ENCODE results near the gene CALD1. TPM values are rescaled to one million over a fixed set of nuclear protein-coding genes. Genes with fewer than 3 reads are reported as not detected.

CALD1 gene
- total RNA-seq, 1 experiment from 2014 or later, result 1.0 TPM

DNA sequence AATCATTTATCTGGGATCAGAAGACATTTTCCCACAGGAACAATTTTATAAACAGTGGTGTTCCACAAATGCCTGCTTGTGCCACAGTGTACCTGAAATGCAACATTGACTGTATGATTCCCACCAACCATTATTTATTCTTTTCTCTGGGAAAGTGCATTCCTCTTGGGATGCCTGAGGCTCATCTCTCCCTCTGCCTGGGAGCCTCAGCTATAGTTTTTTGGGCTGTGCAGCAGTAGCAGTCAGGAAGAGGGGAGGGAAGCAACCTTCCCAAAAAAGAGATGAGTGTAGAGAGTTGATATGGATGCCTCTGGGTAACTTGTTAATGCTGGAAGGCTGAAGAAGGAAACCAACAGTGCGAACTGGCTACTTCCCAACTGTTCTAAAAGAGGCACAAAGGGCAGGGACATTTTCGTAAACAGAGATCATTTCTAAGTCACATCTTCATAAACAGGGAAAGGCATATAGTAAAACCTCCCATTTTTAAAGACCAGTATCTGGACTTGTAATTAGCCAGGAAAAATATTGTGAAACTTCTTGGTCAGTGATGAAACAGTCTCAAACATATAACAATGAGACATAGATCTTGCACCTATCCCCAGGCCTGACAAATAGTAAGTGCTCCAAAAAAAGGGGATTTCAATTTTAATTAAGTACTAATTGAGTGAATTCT, 1.4 kb upstream of the CALD1 start:
- Histone ChIP-seq H3K27ac (ENCODE audit: low read length) (no peak overlapping the region), H3K79me2 (ENCODE audit: low read length) (no peaks in the 10 kb centered on the region), H3K36me3 (ENCODE audit: insufficient read depth, low read length) (no peaks in the 10 kb centered on the region), H3K4me3 (ENCODE audit: low read length) (no peak overlapping the region), H2AFZ (ENCODE audit: low read length) (no peak overlapping the region), H3K4me1 (ENCODE audit: low read length) (no peaks in the 10 kb centered on the region), H3K4me2 (ENCODE audit: low read depth, low read length, poor library complexity, severe bottlenecking) (no peak overlapping the region), H3K9ac (ENCODE audit: low read length) (no peak overlapping the region), H3K9me2 (replicated peaks; ENCODE audit: insufficient read depth, low read length) (no peaks in the 10 kb centered on the region), H3K27me3 (ENCODE audit: low read length) (no peaks in the 10 kb centered on the region), H3K9me3 (ENCODE audit: low read length) (no peaks in the 10 kb centered on the region), H4K20me1 (ENCODE audit: insufficient read depth, low read depth, low read length) (no peaks in the 10 kb centered on the region)
- DNase-seq, result no peak

DNA sequence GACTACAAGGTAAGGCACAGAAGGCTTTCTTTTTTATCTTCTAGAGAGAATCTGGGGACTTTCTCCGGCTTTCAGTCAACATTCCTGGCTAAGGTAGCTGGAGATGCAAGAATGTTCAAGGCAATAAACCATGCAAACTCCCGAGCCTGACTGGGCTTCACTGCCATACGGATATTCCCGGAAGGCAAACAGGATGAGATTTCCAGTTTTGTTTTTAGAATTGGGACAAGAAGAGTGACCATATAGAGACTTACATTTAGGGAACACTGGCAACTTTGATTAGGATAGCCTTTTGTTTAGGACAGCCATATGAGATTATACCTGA, 269 bp downstream of the CALD1 start:
- Histone ChIP-seq H2AFZ (ENCODE audit: low read length) (no peak overlapping the region), H3K36me3 (ENCODE audit: insufficient read depth, low read length) (no peaks in the 10 kb centered on the region), H4K20me1 (ENCODE audit: insufficient read depth, low read depth, low read length) (no peaks in the 10 kb centered on the region), H3K27me3 (ENCODE audit: low read length) (no peaks in the 10 kb centered on the region), H3K9me3 (ENCODE audit: low read length) (no peaks in the 10 kb centered on the region), H3K4me3 (ENCODE audit: low read length) (no peak overlapping the region), H3K79me2 (ENCODE audit: low read length) (no peaks in the 10 kb centered on the region), H3K4me1 (ENCODE audit: low read length) (no peaks in the 10 kb centered on the region), H3K4me2 (ENCODE audit: low read depth, low read length, poor library complexity, severe bottlenecking) (no peak overlapping the region), H3K9me2 (replicated peaks; ENCODE audit: insufficient read depth, low read length) (no peaks in the 10 kb centered on the region), H3K9ac (ENCODE audit: low read length) (no peak overlapping the region), H3K27ac (ENCODE audit: low read length) (no peak overlapping the region)
- no peak for DNase-seq

DNA sequence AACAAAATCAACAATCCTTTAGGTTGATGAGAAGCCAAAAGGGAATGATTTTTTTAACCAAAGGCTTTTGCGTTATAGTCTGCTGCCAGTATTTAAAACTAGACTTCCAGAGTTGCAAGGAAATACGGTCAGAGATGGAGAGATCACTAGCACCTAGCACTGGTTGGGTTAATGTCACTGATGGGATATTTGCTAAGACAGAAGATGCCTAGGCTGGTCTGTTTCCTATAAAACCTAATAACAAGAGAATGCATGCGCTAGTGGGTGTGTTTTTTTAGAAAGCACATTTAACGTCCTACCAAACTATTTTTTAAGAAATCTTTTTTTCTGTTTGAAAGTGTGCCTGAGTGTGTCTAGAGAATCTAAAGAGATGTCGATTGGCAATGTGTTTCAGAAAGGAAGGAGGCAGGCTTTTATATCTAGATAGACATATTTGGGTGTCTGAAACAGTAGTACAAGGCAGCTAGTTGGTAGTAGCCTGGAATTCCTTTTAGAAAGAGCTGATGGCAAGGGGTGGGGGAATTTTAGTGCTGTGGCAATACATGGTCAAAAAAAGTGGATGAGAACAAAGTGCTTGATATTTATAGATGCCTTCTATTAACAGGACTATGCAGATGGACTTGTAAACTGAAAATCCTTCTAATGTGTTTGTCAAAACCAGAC, 863 bp downstream of the CALD1 start:
- no peak overlapping the region for H3K9ac ChIP-seq (ENCODE audit: low read length)
- no peak overlapping the region for H2AFZ ChIP-seq (ENCODE audit: low read length)
- no peaks in the 10 kb centered on the region for H3K9me3 ChIP-seq (ENCODE audit: low read length)
- H3K27me3 ChIP-seq (ENCODE audit: low read length), result no peaks in the 10 kb centered on the region
- no peaks in the 10 kb centered on the region for H4K20me1 ChIP-seq (ENCODE audit: insufficient read depth, low read depth, low read length)
- H3K79me2 ChIP-seq (ENCODE audit: low read length), result no peaks in the 10 kb centered on the region
- no peaks in the 10 kb centered on the region for H3K9me2 ChIP-seq (replicated peaks; ENCODE audit: insufficient read depth, low read length)
- DNase-seq, result no peak
- no peaks in the 10 kb centered on the region for H3K36me3 ChIP-seq (ENCODE audit: insufficient read depth, low read length)
- H3K27ac ChIP-seq (ENCODE audit: low read length), result no peak overlapping the region
- no peak overlapping the region for H3K4me3 ChIP-seq (ENCODE audit: low read length)
- no peaks in the 10 kb centered on the region for H3K4me1 ChIP-seq (ENCODE audit: low read length)
- H3K4me2 ChIP-seq (ENCODE audit: low read depth, low read length, poor library complexity, severe bottlenecking), result no peak overlapping the region

DNA sequence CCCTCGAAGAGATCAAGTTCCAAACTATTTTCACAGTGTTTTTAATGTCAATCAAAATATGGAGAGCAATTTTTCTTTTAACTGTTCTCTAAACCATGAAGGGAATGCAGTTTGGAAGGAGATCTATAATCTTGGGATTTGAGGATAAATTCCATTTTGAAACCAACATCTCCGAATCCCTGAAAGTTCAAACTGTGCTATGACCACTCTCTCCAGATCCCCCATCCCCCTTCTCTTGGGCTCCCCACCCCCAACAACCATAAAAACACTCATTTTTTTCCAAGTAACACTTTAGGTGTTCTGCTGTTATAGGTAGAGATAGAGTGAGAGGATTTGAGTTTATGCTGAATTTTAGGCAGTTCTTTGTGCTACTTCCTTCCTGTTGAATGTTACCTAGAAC, 1.7 kb downstream of the CALD1 start:
- H3K4me3 ChIP-seq (ENCODE audit: low read length), result no peak overlapping the region
- no peaks in the 10 kb centered on the region for H3K27me3 ChIP-seq (ENCODE audit: low read length)
- no peak overlapping the region for H3K27ac ChIP-seq (ENCODE audit: low read length)
- H3K9me3 ChIP-seq (ENCODE audit: low read length), result no peaks in the 10 kb centered on the region
- H4K20me1 ChIP-seq (ENCODE audit: insufficient read depth, low read depth, low read length), result no peaks in the 10 kb centered on the region
- DNase-seq, result no peak
- H2AFZ ChIP-seq (ENCODE audit: low read length), result no peak overlapping the region
- no peaks in the 10 kb centered on the region for H3K4me1 ChIP-seq (ENCODE audit: low read length)
- H3K79me2 ChIP-seq (ENCODE audit: low read length), result no peaks in the 10 kb centered on the region
- no peak overlapping the region for H3K9ac ChIP-seq (ENCODE audit: low read length)
- no peak overlapping the region for H3K4me2 ChIP-seq (ENCODE audit: low read depth, low read length, poor library complexity, severe bottlenecking)
- no peaks in the 10 kb centered on the region for H3K36me3 ChIP-seq (ENCODE audit: insufficient read depth, low read length)
- H3K9me2 ChIP-seq (replicated peaks; ENCODE audit: insufficient read depth, low read length), result no peaks in the 10 kb centered on the region

DNA sequence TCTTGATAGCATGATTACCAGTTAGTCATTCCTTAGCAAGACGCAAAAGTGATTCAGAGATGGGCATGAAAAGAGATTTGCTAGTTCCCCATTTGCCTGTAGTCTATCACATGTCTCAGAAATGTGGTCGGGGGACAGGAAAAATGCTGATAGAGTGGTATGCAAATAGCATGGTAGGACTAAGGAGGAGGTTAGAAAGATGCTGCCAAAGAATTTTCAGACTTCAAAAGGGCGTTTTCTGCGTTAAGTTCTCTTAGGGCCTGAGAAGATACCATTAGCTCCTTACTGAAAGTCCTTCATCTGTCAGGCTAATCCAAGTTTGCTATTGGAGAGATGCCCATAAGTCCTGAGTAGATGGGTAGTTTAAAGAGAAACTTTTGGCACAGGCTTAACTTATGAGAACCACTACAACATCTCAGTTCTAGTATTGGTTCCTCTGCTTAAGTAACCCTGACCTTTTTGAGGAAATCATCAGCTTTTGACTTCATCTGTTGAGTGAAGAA, 2.7 kb downstream of the CALD1 start:
- Histone ChIP-seq H3K4me3 (ENCODE audit: low read length) (no peak overlapping the region), H3K36me3 (ENCODE audit: insufficient read depth, low read length) (no peaks in the 10 kb centered on the region), H3K9me2 (replicated peaks; ENCODE audit: insufficient read depth, low read length) (no peaks in the 10 kb centered on the region), H3K9me3 (ENCODE audit: low read length) (no peaks in the 10 kb centered on the region), H3K27ac (ENCODE audit: low read length) (no peak overlapping the region), H3K27me3 (ENCODE audit: low read length) (no peaks in the 10 kb centered on the region), H2AFZ (ENCODE audit: low read length) (no peak overlapping the region), H3K9ac (ENCODE audit: low read length) (no peak overlapping the region), H3K79me2 (ENCODE audit: low read length) (no peaks in the 10 kb centered on the region), H3K4me1 (ENCODE audit: low read length) (no peaks in the 10 kb centered on the region), H3K4me2 (ENCODE audit: low read depth, low read length, poor library complexity, severe bottlenecking) (no peak overlapping the region), H4K20me1 (ENCODE audit: insufficient read depth, low read depth, low read length) (no peaks in the 10 kb centered on the region)
- DNase-seq, result no peak

DNA sequence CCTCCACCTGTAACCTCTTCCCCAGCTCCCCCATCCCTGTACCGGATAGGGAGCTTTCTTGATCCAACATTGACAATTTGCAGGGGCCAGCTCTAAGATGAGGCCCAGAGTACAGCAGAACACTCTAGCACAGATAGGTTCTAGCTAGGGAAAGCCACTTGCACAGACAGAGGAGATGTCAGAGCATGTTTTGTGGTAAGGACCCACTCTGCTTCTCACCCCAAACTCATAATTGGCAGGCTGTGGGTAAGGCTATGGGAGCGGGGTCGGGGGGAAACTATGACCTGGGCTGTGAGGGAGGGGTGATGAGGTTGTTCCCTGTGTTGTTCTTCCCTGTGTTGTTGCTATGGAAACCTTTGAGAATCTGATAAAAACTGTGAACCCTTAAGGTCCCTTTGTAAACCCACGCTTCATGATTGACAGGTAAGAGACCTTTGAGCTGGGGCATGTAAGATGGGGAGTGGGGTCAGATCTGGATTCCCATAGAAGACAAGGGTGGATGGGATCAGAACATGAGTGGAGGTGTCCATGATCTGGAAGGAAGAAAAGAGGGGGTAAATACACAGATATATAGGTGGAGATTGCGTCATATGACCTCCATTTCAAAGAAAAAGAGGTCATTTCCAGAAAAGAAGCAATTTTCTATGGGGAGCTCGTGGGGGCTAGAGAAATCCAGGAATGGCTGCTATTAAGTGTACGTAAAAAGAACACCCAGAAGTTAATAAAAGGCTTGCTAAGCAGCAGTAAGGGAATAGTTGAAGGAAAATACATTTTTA, 4.0 kb downstream of the CALD1 start:
- no peaks in the 10 kb centered on the region for H3K9me2 ChIP-seq (replicated peaks; ENCODE audit: insufficient read depth, low read length)
- no peak overlapping the region for H2AFZ ChIP-seq (ENCODE audit: low read length)
- no peak overlapping the region for H3K4me2 ChIP-seq (ENCODE audit: low read depth, low read length, poor library complexity, severe bottlenecking)
- DNase-seq, result no peak
- H3K79me2 ChIP-seq (ENCODE audit: low read length), result no peaks in the 10 kb centered on the region
- no peaks in the 10 kb centered on the region for H3K27me3 ChIP-seq (ENCODE audit: low read length)
- H4K20me1 ChIP-seq (ENCODE audit: insufficient read depth, low read depth, low read length), result no peaks in the 10 kb centered on the region
- no peaks in the 10 kb centered on the region for H3K9me3 ChIP-seq (ENCODE audit: low read length)
- H3K27ac ChIP-seq (ENCODE audit: low read length), result no peak overlapping the region
- H3K36me3 ChIP-seq (ENCODE audit: insufficient read depth, low read length), result no peaks in the 10 kb centered on the region
- no peak overlapping the region for H3K9ac ChIP-seq (ENCODE audit: low read length)
- H3K4me3 ChIP-seq (ENCODE audit: low read length), result no peak overlapping the region
- no peaks in the 10 kb centered on the region for H3K4me1 ChIP-seq (ENCODE audit: low read length)

DNA sequence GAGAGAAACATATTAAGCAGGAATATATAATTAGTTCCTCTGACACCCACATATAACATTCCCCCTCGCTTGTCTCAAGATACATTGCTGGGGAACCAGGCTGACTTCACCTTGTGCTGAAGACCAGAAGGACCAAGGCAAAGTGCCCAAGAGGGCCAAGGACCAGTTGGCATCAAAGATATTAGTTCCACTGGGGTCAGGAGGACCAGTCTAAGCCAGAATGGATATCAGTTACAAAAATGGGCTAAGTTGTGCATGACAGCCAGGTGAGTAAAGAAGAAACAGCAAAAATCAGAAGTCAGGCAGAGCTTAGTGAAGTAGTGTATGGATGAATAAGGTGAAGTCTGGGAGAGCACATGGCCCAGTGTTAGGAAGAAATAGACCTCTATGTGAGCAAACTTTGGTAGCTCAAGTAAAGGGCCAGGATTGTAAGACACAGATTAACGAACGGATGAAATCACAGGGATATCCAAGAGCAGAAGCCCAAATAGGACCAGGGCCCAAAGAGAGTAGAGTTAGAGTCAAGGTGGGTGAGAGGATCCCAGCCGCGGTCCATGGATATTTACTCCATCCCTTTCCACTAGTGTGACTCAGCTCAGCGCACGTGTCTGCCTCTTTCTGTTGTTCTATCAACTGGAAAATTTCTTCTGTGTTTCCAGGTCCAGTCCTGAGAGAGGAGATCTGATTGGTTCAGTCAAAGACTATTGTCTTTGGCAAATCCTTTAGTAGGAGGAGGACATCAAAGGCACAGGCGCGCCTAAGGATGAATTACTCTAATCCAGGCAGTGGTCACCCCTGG, 5.0 kb downstream of the CALD1 start:
- no peaks in the 10 kb centered on the region for H3K79me2 ChIP-seq (ENCODE audit: low read length)
- H3K36me3 ChIP-seq (ENCODE audit: insufficient read depth, low read length), result no peaks in the 10 kb centered on the region
- H2AFZ ChIP-seq (ENCODE audit: low read length), result no peak overlapping the region
- H3K9ac ChIP-seq (ENCODE audit: low read length), result no peak overlapping the region
- no peak overlapping the region for H3K27ac ChIP-seq (ENCODE audit: low read length)
- H3K27me3 ChIP-seq (ENCODE audit: low read length), result no peaks in the 10 kb centered on the region
- H3K9me2 ChIP-seq (replicated peaks; ENCODE audit: insufficient read depth, low read length), result no peaks in the 10 kb centered on the region
- H3K4me3 ChIP-seq (ENCODE audit: low read length), result no peak overlapping the region
- no peak overlapping the region for H3K4me2 ChIP-seq (ENCODE audit: low read depth, low read length, poor library complexity, severe bottlenecking)
- DNase-seq, result no peak
- H4K20me1 ChIP-seq (ENCODE audit: insufficient read depth, low read depth, low read length), result no peaks in the 10 kb centered on the region
- H3K4me1 ChIP-seq (ENCODE audit: low read length), result no peaks in the 10 kb centered on the region
- no peaks in the 10 kb centered on the region for H3K9me3 ChIP-seq (ENCODE audit: low read length)

DNA sequence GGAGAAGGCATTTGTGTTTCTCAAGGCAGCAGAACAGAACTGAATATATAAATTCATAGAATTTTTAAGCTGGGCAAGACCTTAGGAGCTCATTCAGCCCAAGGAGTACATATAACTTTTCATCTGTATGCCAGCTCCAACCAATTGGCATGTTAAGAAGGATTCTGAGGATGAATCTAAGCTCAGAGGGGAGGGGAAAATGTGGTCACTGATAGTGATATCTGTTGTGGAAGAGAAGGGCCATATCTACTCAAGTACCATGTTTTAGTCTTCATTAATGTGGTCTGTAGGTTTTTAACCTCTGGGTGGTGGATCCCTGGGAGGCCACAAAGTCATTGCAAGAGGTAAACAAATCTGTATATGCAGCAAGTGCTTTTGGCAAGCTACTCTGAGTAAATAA, 6.4 kb downstream of the CALD1 start:
- Histone ChIP-seq H3K9ac (ENCODE audit: low read length) (no peak overlapping the region), H3K36me3 (ENCODE audit: insufficient read depth, low read length) (no peaks in the 10 kb centered on the region), H3K4me2 (ENCODE audit: low read depth, low read length, poor library complexity, severe bottlenecking) (no peak overlapping the region), H3K4me1 (ENCODE audit: low read length) (no peaks in the 10 kb centered on the region), H3K27me3 (ENCODE audit: low read length) (no peaks in the 10 kb centered on the region), H3K9me2 (replicated peaks; ENCODE audit: insufficient read depth, low read length) (no peaks in the 10 kb centered on the region), H2AFZ (ENCODE audit: low read length) (no peak overlapping the region), H3K4me3 (ENCODE audit: low read length) (no peak overlapping the region), H3K9me3 (ENCODE audit: low read length) (no peaks in the 10 kb centered on the region), H3K27ac (ENCODE audit: low read length) (no peak overlapping the region), H3K79me2 (ENCODE audit: low read length) (no peaks in the 10 kb centered on the region), H4K20me1 (ENCODE audit: insufficient read depth, low read depth, low read length) (no peaks in the 10 kb centered on the region)
- DNase-seq, result no peak

Data from Karpas-422 (cell line).